K562 (cell line): ENCODE measurements around the gene SRGAP3. TPM values are rescaled to one million over a fixed set of nuclear protein-coding genes. Genes with fewer than 3 reads are reported as not detected.

Source experiments
- ATAC-seq: fragments of 200-7000 bp; cut with Tn5 transposase; 3 replicates; pipeline ENCODE4 v1.9.1; 2020; ENCODE audit warnings: moderate library complexity
- BruUV-seq: library from RNA; stranded (reverse); fragments of 400-500 nt; replicated peaks from 2 replicates; lab custom pipeline; 2021; lab: Mats Ljungman, UMichigan
- CTCF ChIA-PET: fragments of 300-600 bp; formaldehyde crosslinking; extraction: SDS; loops from one replicate; lab custom pipeline; 2021; ENCODE audit warnings: low intra/inter-chr PET ratio; lab: Yijun Ruan, JAX
- POLR2A ChIA-PET: fragments of 300-600, 350-650 bp; sonication (Branson Sonifier 250); formaldehyde crosslinking; extraction: SDS; loops from one replicate; lab custom pipeline; 2021; ENCODE audit warnings: antibody characterized with exemption, inconsistent platforms; lab: Yijun Ruan, JAX
- DNase-seq, 4 experiments: peaks; one replicate each; pipeline versions ENCODE4 v3.0.0 to v3.0.0-alpha.2; 2011 to 2018; ENCODE audit warnings: low spot score in 3 of 4, mixed read lengths in 3 of 4; ENCODE audit errors: extremely low read depth in 1 of 4
- FAIRE-seq: peaks from 2 replicates; lab custom pipeline; 2011; peaks lifted over from hg19 to GRCh38; lab: Jason Lieb, UNC
- H2AFZ ChIP-seq: 2 replicates; pipeline ENCODE4 v1.6.0; 2011; ENCODE audit warnings: low read depth, low read length, control low read depth, inconsistent platforms
- H3K27ac ChIP-seq: fragments of 200-600 bp; 3 replicates; pipeline ENCODE4 v1.8.0; 2011; ENCODE audit warnings: low read depth, mild to moderate bottlenecking, control low read depth, inconsistent platforms, low read length, moderate library complexity, mixed read lengths; ENCODE audit errors: extremely low read depth
- H3K27me3 ChIP-seq, 2 experiments: fragments of 300-600 bp in 1 of 2; 2 replicates in 1 of 2; 3 replicates in 1 of 2; pipeline versions ENCODE4 v1.6.0 to v1.8.0; 2011; ENCODE audit warnings: inconsistent platforms in 2 of 2, low read length in 2 of 2, mild to moderate bottlenecking in 1 of 2, mixed read lengths in 1 of 2, moderate library complexity in 1 of 2; ENCODE audit not compliant: control insufficient read depth in 2 of 2, insufficient read depth in 2 of 2
- H3K36me3 ChIP-seq: fragments of 300-600 bp; 3 replicates; pipeline ENCODE4 v1.8.0; 2011; ENCODE audit warnings: mild to moderate bottlenecking, low read length, inconsistent platforms; ENCODE audit not compliant: control insufficient read depth, insufficient read depth
- H3K4me1 ChIP-seq, 2 experiments: fragments of 200-600 bp in 1 of 2; replicated peaks in 1 of 2; 2 replicates in 1 of 2; 3 replicates in 1 of 2; pipeline versions ENCODE4 v1.5.1 to v1.8.0; 2011; ENCODE audit warnings: inconsistent platforms in 2 of 2, low read length in 2 of 2, mild to moderate bottlenecking in 1 of 2, mixed read lengths in 1 of 2, moderate library complexity in 1 of 2; ENCODE audit not compliant: control insufficient read depth in 2 of 2, insufficient read depth in 2 of 2
- H3K4me2 ChIP-seq: 2 replicates; pipeline ENCODE4 v1.6.1; 2011; ENCODE audit warnings: low read length, control low read depth, inconsistent platforms, mixed read lengths; ENCODE audit not compliant: insufficient read depth
- H3K4me3 ChIP-seq: fragments of 200-600 bp; sonication (generic), shearing (Covaris generic); 2 replicates; pipeline ENCODE4 v1.5.1; 2016; ENCODE audit warnings: control low read depth, inconsistent platforms
- H3K79me2 ChIP-seq: fragments of 200-600 bp; 3 replicates; pipeline ENCODE4 v1.8.0; 2011; ENCODE audit warnings: low read length, inconsistent platforms; ENCODE audit not compliant: control insufficient read depth, insufficient read depth
- H3K9ac ChIP-seq, 2 experiments: 2 replicates each; pipeline versions ENCODE4 v1.6.0 to v1.6.1; 2011; ENCODE audit warnings: low read depth in 2 of 2, low read length in 2 of 2, control low read depth in 1 of 2, inconsistent platforms in 1 of 2, mild to moderate bottlenecking in 1 of 2, mixed read lengths in 1 of 2; ENCODE audit not compliant: insufficient read depth in 1 of 2
- H3K9me1 ChIP-seq: one replicate; pipeline ENCODE4 v1.6.0; 2011; ENCODE audit warnings: inconsistent platforms, mild to moderate bottlenecking, low read length, moderate library complexity; ENCODE audit not compliant: control insufficient read depth, insufficient read depth
- H3K9me3 ChIP-seq: replicated peaks from 2 replicates; pipeline ENCODE4 v1.5.1; 2011; ENCODE audit warnings: low read depth, low read length, inconsistent platforms; ENCODE audit not compliant: control insufficient read depth, insufficient read depth
- H4K20me1 ChIP-seq: replicated peaks from 2 replicates; pipeline ENCODE4 v1.6.1; 2011; ENCODE audit warnings: low read length, inconsistent platforms, mixed read lengths; ENCODE audit not compliant: control insufficient read depth, insufficient read depth
- CBX3 ChIP-seq, 2 experiments: IDR thresholded peaks; 1 replicate in 1 of 2; 2 replicates in 1 of 2; pipeline ENCODE4 v1.6.1; 2012; ENCODE audit warnings: inconsistent platforms in 2 of 2, low read length in 2 of 2, borderline replicate concordance in 1 of 2, control low read depth in 1 of 2
- ETV1 ChIP-seq: fragments of 450-650 bp; conservative IDR thresholded peaks from 2 replicates; pipeline ENCODE4 v1.6.1; 2016; ENCODE audit warnings: missing genetic modification characterization, control low read depth, low read depth, missing compliant biosample characterization
- FOXP1 ChIP-seq: sonication (generic); formaldehyde crosslinking; IDR thresholded peaks from 2 replicates; pipeline ENCODE4 v1.8.0; 2022; ENCODE audit warnings: mild to moderate bottlenecking, missing genetic modification reagents
- HDAC8 ChIP-seq: fragments of 450-650 bp; IDR thresholded peaks from 2 replicates; pipeline ENCODE4 v1.6.1; 2016; ENCODE audit warnings: mild to moderate bottlenecking, missing genetic modification characterization, moderate library complexity, missing compliant biosample characterization
- HMGN3 ChIP-seq: IDR thresholded peaks from 2 replicates; pipeline ENCODE4 v1.6.1; 2011; ENCODE audit warnings: borderline replicate concordance, low read depth, mild to moderate bottlenecking, mixed read lengths, low read length; ENCODE audit not compliant: insufficient read length; ENCODE audit errors: extremely low read depth
- ILK ChIP-seq: fragments of 450-650 bp; IDR thresholded peaks from 2 replicates; pipeline ENCODE4 v1.6.1; 2016; ENCODE audit warnings: missing genetic modification characterization, low read depth, mild to moderate bottlenecking, missing compliant biosample characterization, moderate library complexity, borderline replicate concordance
- KAT7 ChIP-seq: sonication (generic); formaldehyde crosslinking; IDR thresholded peaks from 2 replicates; pipeline ENCODE4 v1.8.0; 2022; ENCODE audit warnings: missing genetic modification reagents, mild to moderate bottlenecking, borderline replicate concordance
- MXD1 ChIP-seq: fragments of 250-450 bp; sonication (Bioruptor Pico); IDR thresholded peaks from 2 replicates; pipeline ENCODE4 v1.8.0; 2021; ENCODE audit warnings: borderline replicate concordance, mild to moderate bottlenecking, moderate library complexity; ENCODE audit not compliant: poor library complexity, severe bottlenecking
- SMC3 ChIP-seq: conservative IDR thresholded peaks from 2 replicates; pipeline ENCODE4 v1.6.1; 2011; ENCODE audit warnings: low read depth, low read length, improper control_type of control experiment; ENCODE audit not compliant: insufficient read depth
- TAF1 ChIP-seq: IDR thresholded peaks from 2 replicates; pipeline ENCODE4 v1.6.1; 2011; ENCODE audit warnings: mild to moderate bottlenecking, low read length, moderate library complexity; ENCODE audit not compliant: insufficient read depth, control insufficient read depth, severe bottlenecking; ENCODE audit errors: extremely low read depth
- TCFL5 ChIP-seq: fragments of 250-450 bp; sonication (Bioruptor Pico); conservative IDR thresholded peaks from 2 replicates; pipeline ENCODE4 v1.6.1; 2021; ENCODE audit warnings: mild to moderate bottlenecking, moderate library complexity, matching md5 sums
- ZEB2 ChIP-seq: fragments of 450-650 bp; IDR thresholded peaks from 2 replicates; pipeline ENCODE4 v1.6.1; 2016
- ZNF316 ChIP-seq: fragments of 450-650 bp; IDR thresholded peaks from 2 replicates; pipeline ENCODE4 v1.6.1; 2016
- ZNF589 ChIP-seq: fragments of 200-800 bp; sonication (Bioruptor generic); IDR thresholded peaks from 2 replicates; pipeline ENCODE4 v1.6.1; 2016; ENCODE audit warnings: low read depth, missing genetic modification characterization, missing compliant biosample characterization
- ZNF699 ChIP-seq: fragments of 250-450 bp; sonication (Bioruptor Pico); IDR thresholded peaks from 2 replicates; pipeline ENCODE4 v1.8.0; 2021; ENCODE audit warnings: mild to moderate bottlenecking, moderate library complexity; ENCODE audit not compliant: insufficient replicate concordance
- WGBS: fragments of 100-300 bp; shearing (Covaris generic); methylation state at CpG from one replicate; pipeline ENCODE4 v1.1.6; 2016; ENCODE audit warnings: low coverage, mixed read lengths; ENCODE audit not compliant: insufficient coverage; ENCODE audit errors: missing lambda C conversion rate; 5-methylcytosine and 5-hydroxymethylcytosine counted together
- in situ Hi-C: fragments of 300-500 bp; cut with MboI; formaldehyde crosslinking; loops from 4 replicates; pipeline ENCODE4 v1.15.0; 2018; ENCODE audit warnings: inconsistent platforms, mixed read lengths
- intact Hi-C: fragments of 100-400 bp; cut with micrococcal nuclease; formaldehyde crosslinking; loops from 2 replicates; pipeline ENCODE4 v1.14.2; 2022
- polyA plus RNA-seq, 8 experiments: library from polyadenylated mRNA; depleted of rRNA in 4 of 8; stranded (reverse) in 5 of 8; unstranded in 3 of 8; fragments of >200 nt; fragmentation: Nextera tagmentation in 2 of 8; fragmentation: Illumina TruSeq in 1 of 8; extraction: Ambion mirVana in 2 of 8; extraction: Trizol in 1 of 8; gene quantifications; 2 replicates each; pipeline versions ENCODE4 v1.2.1 to v1.2.3, GENCODE V29; 2011 to 2014; ENCODE audit warnings: inconsistent platforms in 1 of 8, missing spikeins in 1 of 8
- total RNA-seq, 7 experiments: library from RNA; depleted of rRNA in 6 of 7; stranded (reverse); fragments of >200 nt in 6 of 7; fragmentation: Illumina TruSeq in 2 of 7; extraction: Trizol in 2 of 7; gene quantifications; 2 replicates each; pipeline versions ENCODE4 v1.2.1 to v1.2.3, GENCODE V29; 2011 to 2021; ENCODE audit warnings: low replicate concordance in 1 of 7

The SRGAP3 gene
- total and polyA plus RNA-seq, 9 of the 15 experiments (the other 6 are each of a cell fraction or from before 2014, with no cell fraction given) = 0.11 to 0.85 (median 0.35) TPM; not detected in 2

GRCh38 chr3:9175421-9175820 lies 74.0 kb downstream of the SRGAP3 start:
- H3K36me3 ChIP-seq = no peaks in the 10 kb centered on the region
- H3K79me2 ChIP-seq = no peaks in the 10 kb centered on the region
- no peak overlapping the region for H3K4me3 ChIP-seq
- no peak overlapping the region for H3K4me2 ChIP-seq
- intact Hi-C loops (no loop called here), in situ Hi-C loops (no loop called here)
- H3K27ac ChIP-seq = no peak overlapping the region
- ChIA-PET CTCF (no interaction called here), POLR2A (no interaction called here)
- FAIRE-seq = no peak
- H3K9ac ChIP-seq = no peak overlapping the region
- H3K9me1 ChIP-seq = no peaks in the 10 kb centered on the region
- WGBS = 2% methylated on average over 5 of the region's 5 CpGs
- peaks cover 43 to 66% of the 10 kb centered on the region in 2 experiments for H3K27me3 ChIP-seq
- H3K9me3 ChIP-seq = no peaks in the 10 kb centered on the region
- no peaks in the 10 kb centered on the region; the same call in 1 of the 2 replicates for H4K20me1 ChIP-seq
- no peaks in the 10 kb centered on the region for H3K4me1 ChIP-seq
- no peak overlapping the region for H2AFZ ChIP-seq
- BruUV-seq = no TSS peak
- TF ChIP-seq HMGN3 (no peak), TAF1 (no peak), HDAC8 (no peak), ETV1 (tag) (no peak), ZNF589 (no peak), SMC3 (no peak), MXD1 (CRISPR knock-in tag) (no peak), TCFL5 (no peak), ILK (tag) (no peak), ZNF699 (no peak), KAT7 (CRISPR knock-in tag) (no peak), ZEB2 (no peak), ZNF316 (no peak), CBX3 (IDR thresholded peaks at IDR 0.05; ENCODE audit: borderline replicate concordance in 1 of 2, low read length in 2 of 2) (no peak), FOXP1 (CRISPR knock-in tag) (no peak)
- ATAC-seq = no peak
- no peak for DNase-seq
